Spinal cord (tissue), 10 donors: ENCODE results near the gene IMPA2. TPM values are rescaled to one million over a fixed set of nuclear protein-coding genes. Genes with fewer than 3 reads are reported as not detected.

Experiments
- DNase-seq, 6 donors: peaks; one replicate each; pipeline versions ENCODE4 v3.0.0 to v3.0.0-alpha.2; 2013 to 2015; ENCODE audit warnings: low spot score in 6 of 6, low read depth in 4 of 6
- H3K27ac ChIP-seq: one replicate; pipeline ENCODE4 v1.5.1; 2013; ENCODE audit warnings: low read depth, low read length, control low read depth
- H3K27me3 ChIP-seq: one replicate; pipeline ENCODE4 v1.6.1; 2013; ENCODE audit warnings: low read length; ENCODE audit not compliant: control insufficient read depth, insufficient read depth
- H3K36me3 ChIP-seq: one replicate; pipeline ENCODE4 v1.6.1; 2013; ENCODE audit warnings: low read length; ENCODE audit not compliant: control insufficient read depth, insufficient read depth
- H3K4me1 ChIP-seq: one replicate; pipeline ENCODE4 v1.6.1; 2013; ENCODE audit warnings: low read length; ENCODE audit not compliant: control insufficient read depth, insufficient read depth
- H3K4me3 ChIP-seq: one replicate; pipeline ENCODE4 v1.5.1; 2013; ENCODE audit warnings: low read depth, low read length, control low read depth
- H3K9me3 ChIP-seq: one replicate; pipeline ENCODE4 v1.6.1; 2013; ENCODE audit warnings: low read length; ENCODE audit not compliant: control insufficient read depth, insufficient read depth
- WGBS: methylation state at CpG from one replicate; pipeline ENCODE4 v1.1.5; 2013; ENCODE audit warnings: missing lambda C conversion rate; ENCODE audit not compliant: insufficient coverage; 5-methylcytosine and 5-hydroxymethylcytosine counted together
- polyA plus RNA-seq, 2 donors: library from polyadenylated mRNA; unstranded; fragments of 120-200 nt; gene quantifications; one replicate each; pipeline ENCODE4 v1.2.1, GENCODE V29; 2013; ENCODE audit not compliant: insufficient read length in 2 of 2
- total RNA-seq, 2 donors: library from RNA; depleted of rRNA in 1 of 2; stranded (reverse); fragments of 120-200 nt in 1 of 2; fragments of >200 nt in 1 of 2; gene quantifications; one replicate each; pipeline versions ENCODE4 v1.2.3 to v1.2.4, GENCODE V29; 2013 to 2014
- donor health status: healthy.

IMPA2 gene
- total and polyA plus RNA-seq, 4 donors = 7.3 to 19.6 (median 9.7) TPM

DNA sequence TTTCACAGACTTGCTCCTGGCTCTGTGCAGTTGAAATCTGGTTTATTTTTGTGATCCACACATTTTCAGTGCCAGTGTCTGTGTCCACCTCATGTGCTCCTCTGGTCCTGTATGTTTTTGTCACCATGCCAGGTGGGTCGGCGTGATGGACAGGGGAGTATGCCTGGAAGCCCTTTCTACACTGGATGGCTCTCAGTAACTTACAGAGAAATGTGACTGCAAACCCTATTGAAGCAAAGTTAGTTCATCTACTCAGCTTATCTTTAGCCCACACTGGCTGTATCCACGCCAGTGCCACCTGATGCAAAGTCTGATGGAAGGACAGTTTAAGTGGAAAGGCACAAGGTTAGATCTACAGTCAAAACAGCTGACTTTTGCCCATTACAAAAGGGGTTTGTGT is 4.3 kb downstream of the IMPA2 start:
- Histone ChIP-seq H3K27ac (no peak overlapping the region), H3K27me3 (peaks cover 12% of the 10 kb centered on the region), H3K36me3 (no peaks in the 10 kb centered on the region), H3K9me3 (no peaks in the 10 kb centered on the region), H3K4me3 (no peak overlapping the region), H3K4me1 (peaks cover 11% of the 10 kb centered on the region)
- WGBS = 67% methylated on average over 3 of the region's 3 CpGs
- no peak for DNase-seq

DNA sequence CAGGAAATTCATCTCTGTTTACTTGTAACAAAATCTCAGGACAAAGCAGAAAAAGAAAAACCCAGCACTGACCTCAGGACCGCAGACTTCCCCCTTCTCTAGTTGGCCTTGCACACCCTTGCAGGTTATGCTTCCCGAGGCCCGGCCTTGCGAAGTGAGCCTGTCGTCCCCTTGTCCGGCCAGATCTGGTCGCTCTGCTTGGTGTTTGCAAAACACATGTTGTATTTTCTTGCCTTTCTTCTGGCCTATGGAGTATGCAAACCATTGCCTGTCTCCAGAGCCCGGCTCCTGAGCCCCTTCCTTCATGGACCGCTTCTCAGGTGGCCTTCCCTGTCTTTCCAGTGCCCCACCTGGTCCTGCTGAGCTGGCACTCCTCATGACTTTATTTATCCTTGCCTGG is 4.8 kb downstream of the IMPA2 start:
- Histone ChIP-seq H3K27ac (no peak overlapping the region), H3K27me3 (peaks cover 12% of the 10 kb centered on the region), H3K4me1 (peaks cover 9% of the 10 kb centered on the region), H3K9me3 (no peaks in the 10 kb centered on the region), H3K36me3 (no peaks in the 10 kb centered on the region), H3K4me3 (no peak overlapping the region)
- DNase-seq = no peak
- WGBS = 84% methylated on average over 9 of the region's 9 CpGs

DNA sequence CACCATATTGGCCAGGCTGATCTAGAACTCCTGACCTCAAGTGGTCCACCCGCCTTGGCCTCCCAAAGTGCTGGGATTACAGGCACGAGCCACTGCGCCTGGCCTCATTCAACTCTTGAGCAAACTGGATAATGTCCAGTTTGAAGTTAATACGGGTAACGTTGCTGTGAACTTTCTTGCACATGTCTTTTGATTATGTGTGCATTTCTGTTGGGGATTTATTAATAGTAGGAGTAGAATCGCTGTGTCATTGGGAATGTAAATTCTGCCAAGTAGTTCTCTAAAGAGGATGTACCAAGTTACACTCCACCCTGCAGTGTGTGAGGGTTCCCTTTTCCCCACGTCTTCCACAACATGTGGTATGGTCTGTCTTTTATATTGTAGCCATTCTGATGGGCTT is 6.2 kb downstream of the IMPA2 start:
- H3K36me3 ChIP-seq = no peaks in the 10 kb centered on the region
- H3K4me3 ChIP-seq = no peak overlapping the region
- H3K4me1 ChIP-seq = peaks cover 4% of the 10 kb centered on the region
- 90% methylated on average over 5 of the region's 7 CpGs for WGBS
- H3K9me3 ChIP-seq = no peaks in the 10 kb centered on the region
- H3K27me3 ChIP-seq = peaks cover 8% of the 10 kb centered on the region
- DNase-seq = no peak
- no peak overlapping the region for H3K27ac ChIP-seq

DNA sequence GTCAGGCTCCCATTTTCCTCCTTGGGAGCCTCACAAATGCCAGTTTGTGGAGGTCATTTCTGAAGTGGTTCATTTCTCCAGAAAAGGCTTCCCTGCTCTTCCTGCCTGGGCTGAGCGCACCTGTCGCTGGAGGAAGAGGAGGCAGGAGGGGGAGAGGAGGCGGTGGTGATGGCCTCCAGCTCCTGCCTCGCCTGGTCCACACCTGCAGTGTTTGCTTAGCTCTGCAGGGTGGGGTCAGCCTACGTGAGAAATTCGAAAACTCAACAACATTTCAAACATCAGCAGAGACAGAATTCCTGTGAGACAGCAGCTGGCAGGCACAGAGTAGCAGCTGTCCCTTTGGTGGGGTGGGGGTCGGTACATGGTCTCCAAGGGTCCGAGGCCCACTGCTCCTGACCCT is 7.9 kb downstream of the IMPA2 start:
- peaks cover under 1% of the 10 kb centered on the region for H3K27me3 ChIP-seq
- WGBS = 100% methylated on average over 2 of the region's 8 CpGs
- H3K27ac ChIP-seq = no peak overlapping the region
- H3K9me3 ChIP-seq = no peaks in the 10 kb centered on the region
- H3K4me1 ChIP-seq = no peaks in the 10 kb centered on the region
- no peak for DNase-seq
- no peaks in the 10 kb centered on the region for H3K36me3 ChIP-seq
- H3K4me3 ChIP-seq = no peak overlapping the region

DNA sequence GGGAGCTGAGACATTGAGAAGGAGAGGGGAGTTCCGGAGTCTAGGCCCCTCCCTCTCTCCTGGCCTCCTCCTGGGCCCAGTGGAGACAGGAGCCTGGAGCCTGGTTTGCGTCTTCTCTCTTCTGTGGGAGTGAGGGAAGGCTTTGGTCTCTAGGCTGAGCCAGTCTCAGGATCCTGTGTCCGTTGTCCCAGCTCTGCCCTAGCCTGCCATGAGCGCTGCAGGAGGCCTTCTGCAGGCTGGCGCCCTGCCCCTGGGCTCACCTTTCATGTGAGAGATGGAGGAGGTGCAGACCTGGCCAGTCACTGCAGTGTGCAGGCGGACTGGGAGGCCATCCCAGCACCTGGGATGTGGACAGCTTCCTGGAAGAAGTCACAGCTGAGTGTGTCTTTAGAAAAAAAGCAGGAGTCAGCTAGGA is 8.7 kb downstream of the IMPA2 start:
- no peak for DNase-seq

DNA sequence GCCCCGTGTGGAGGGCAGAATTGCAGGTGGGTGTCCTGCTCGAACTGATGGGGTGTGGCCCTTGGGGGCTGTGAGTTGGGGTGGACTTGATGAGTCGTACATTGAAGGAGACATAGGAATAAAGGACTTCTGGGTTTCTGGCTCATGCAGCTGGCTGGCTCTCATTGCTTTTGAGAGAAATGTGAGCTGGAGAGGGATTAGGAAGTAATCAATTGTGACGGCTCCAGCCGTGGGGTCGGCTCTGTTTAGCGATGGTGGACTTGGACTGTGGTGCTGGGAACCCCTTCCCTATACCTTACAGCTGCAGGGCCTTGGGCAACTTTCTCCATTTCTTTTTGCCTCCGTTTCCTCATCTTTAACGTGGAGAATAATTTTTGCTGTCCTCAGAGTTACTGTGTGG is 9.2 kb downstream of the IMPA2 start:
- Histone ChIP-seq H3K27ac (no peak overlapping the region), H3K4me3 (no peak overlapping the region), H3K9me3 (no peaks in the 10 kb centered on the region), H3K4me1 (peaks cover 10% of the 10 kb centered on the region), H3K36me3 (no peaks in the 10 kb centered on the region), H3K27me3 (no peaks in the 10 kb centered on the region)
- no peak for DNase-seq
- 71% methylated on average over 4 of the region's 9 CpGs for WGBS

More for the DNA sequence above, 8.7 kb downstream of the IMPA2 start:
- no peaks in the 10 kb centered on the region for H3K27me3 ChIP-seq
- H3K4me3 ChIP-seq = no peak overlapping the region
- H3K9me3 ChIP-seq = no peaks in the 10 kb centered on the region
- 84% methylated on average over 5 of the region's 6 CpGs for WGBS
- no peak overlapping the region for H3K27ac ChIP-seq
- H3K4me1 ChIP-seq = peaks cover 5% of the 10 kb centered on the region
- H3K36me3 ChIP-seq = no peaks in the 10 kb centered on the region

DNA sequence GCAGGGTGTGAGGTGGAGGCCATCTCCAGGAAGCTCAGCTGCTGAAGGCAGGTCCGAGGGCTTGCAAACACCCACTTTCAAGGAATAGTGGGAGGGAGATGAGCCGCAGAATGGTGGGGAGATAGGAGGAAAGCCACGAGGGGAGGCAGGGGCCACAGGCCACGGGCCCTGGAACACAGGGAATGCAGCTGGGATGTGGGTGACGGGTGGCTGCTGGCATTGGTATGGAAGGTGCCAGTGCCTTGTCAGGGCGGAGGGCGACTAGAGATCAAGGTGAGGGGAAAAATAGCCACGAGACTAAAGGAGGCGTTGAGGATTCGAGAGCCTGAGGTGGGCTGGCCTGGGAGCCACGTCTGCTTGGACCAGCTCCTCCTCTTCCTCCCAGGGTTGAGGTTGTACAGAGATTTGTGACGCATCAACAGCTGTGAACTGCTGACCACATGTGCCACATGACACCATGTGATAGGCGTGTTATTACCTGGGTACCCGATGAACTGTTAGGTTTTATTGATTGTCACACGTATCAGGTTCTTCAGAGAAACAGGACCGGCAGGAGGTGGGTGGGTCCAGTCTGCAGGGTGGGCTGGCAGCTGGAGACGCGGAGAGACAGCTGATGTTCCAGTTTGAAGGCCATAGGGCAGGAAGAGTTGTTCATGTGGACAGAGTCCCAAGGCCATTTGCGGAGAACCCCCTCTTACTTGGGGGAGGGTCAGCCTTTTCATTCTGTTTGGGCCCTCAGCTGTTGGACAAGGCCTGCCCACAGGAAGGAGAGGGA is 9.9 kb downstream of the IMPA2 start:
- no peaks in the 10 kb centered on the region for H3K27me3 ChIP-seq
- no peaks in the 10 kb centered on the region for H3K9me3 ChIP-seq
- 93% methylated on average over 18 of the region's 19 CpGs for WGBS
- H3K4me1 ChIP-seq = peaks cover 14% of the 10 kb centered on the region
- no peaks in the 10 kb centered on the region for H3K36me3 ChIP-seq
- H3K27ac ChIP-seq = no peak overlapping the region
- no peak overlapping the region for H3K4me3 ChIP-seq
- no peak for DNase-seq

DNA sequence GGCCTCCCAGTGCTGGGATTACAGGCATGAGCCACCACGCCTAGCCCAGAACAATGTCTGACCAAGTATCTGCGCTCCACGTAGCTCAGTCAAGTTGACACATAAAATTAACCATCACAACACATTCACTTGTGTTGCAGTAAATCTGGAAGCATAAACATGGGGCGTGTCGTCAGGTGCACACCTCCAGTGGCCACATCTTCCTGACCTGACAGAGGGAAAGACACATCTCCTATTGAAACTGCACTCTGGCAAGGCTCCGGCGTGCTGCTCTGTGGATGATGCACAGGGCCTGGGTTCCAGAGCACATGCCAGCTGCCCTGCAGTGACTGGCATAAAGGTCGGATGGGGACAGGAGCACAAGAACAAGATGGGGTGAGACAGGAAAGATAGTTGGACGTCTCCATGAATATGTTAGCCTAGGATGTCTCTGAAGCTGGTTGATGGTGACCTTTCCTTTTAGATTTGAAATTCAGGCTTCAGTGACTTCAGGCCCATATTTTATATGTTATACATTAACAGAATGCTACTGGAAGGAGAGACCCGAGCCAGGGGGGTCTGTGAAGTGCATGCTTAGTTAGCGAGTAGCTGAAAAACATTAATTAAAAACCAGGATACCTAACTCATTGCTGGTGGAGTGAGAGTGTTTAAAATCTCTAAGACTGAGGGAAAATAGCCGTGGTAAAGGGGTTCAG is 10.9 kb downstream of the IMPA2 start:
- WGBS = 87% methylated on average over 9 of the region's 12 CpGs
- H3K27me3 ChIP-seq = no peaks in the 10 kb centered on the region
- H3K4me1 ChIP-seq = peaks cover 19% of the 10 kb centered on the region
- no peaks in the 10 kb centered on the region for H3K9me3 ChIP-seq
- DNase-seq = no peak
- no peak overlapping the region for H3K27ac ChIP-seq
- no peak overlapping the region for H3K4me3 ChIP-seq
- no peaks in the 10 kb centered on the region for H3K36me3 ChIP-seq

DNA sequence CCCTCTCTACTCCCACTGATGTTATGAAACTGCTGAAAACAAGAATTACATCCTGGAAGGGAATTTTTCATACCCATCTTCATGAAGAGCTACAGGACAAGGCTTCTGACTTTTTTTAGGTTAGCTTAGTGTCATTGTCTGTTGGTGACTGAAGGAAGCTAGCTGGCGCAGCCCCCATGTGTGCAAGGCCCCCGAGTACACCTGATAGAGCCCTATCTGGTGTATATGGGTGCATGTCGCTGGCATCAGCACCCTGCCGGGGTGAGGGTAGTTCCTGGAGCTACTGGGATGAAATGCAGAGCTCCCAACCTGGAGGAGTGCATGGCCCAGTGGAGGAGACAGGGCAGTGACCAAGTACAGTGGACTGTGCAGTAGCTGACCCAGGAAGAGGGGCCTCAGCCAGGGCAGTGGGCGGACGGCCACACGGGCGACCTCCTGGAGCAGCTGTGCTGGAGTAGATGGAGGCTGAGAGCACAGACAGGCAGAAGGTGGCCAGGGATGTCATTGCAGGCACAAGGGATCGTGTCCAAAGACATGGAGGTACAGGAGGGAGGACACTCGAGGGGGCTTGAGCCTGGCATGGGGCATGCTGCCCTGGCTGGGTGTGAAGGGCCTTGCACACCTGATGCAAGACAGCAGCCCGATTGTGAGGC is 12.1 kb downstream of the IMPA2 start:
- Histone ChIP-seq H3K27ac (no peak overlapping the region), H3K9me3 (no peaks in the 10 kb centered on the region), H3K4me1 (peaks cover 26% of the 10 kb centered on the region), H3K36me3 (no peaks in the 10 kb centered on the region), H3K4me3 (no peak overlapping the region), H3K27me3 (no peaks in the 10 kb centered on the region)
- no peak for DNase-seq
- WGBS = 89% methylated on average over 11 of the region's 11 CpGs
